Measurements from ENCODE around the gene RFX2.

Gene RFX2

GRCh38 chr19:6057651-6058517 lies 52.4 kb downstream of the RFX2 start:
- H3K4me3 ChIP-seq (ENCODE audit: low read length) = peak overlapping the region; percentile 26
- H3K27me3 ChIP-seq (replicated peaks; ENCODE audit: control insufficient read depth, insufficient read depth, low read length) = no peaks in the 10 kb centered on the region
- DNase-seq (ENCODE audit: low read depth) = no peak
- peaks cover 78% of the 10 kb centered on the region for H3K4me1 ChIP-seq (ENCODE audit: control insufficient read depth, insufficient read depth, low read length)
- no peaks in the 10 kb centered on the region for H3K36me3 ChIP-seq (ENCODE audit: control insufficient read depth, insufficient read depth, low read length, severe bottlenecking)
- H3K9me3 ChIP-seq (ENCODE audit: control insufficient read depth, low read length) = no peaks in the 10 kb centered on the region
- peak overlapping the region; percentile 77 for H3K9ac ChIP-seq (ENCODE audit: low read length)

- H3K4me3 ChIP-seq (ENCODE audit: low read length) = peak overlapping the region; percentile 65
- DNase-seq (ENCODE audit: low read depth) = peak; percentile 95
- no peaks in the 10 kb centered on the region for H3K9me3 ChIP-seq (ENCODE audit: control insufficient read depth, low read length)
- peaks cover 70% of the 10 kb centered on the region for H3K4me1 ChIP-seq (ENCODE audit: control insufficient read depth, insufficient read depth, low read length)
- H3K36me3 ChIP-seq (ENCODE audit: control insufficient read depth, insufficient read depth, low read length, severe bottlenecking) = no peaks in the 10 kb centered on the region
- H3K27me3 ChIP-seq (replicated peaks; ENCODE audit: control insufficient read depth, insufficient read depth, low read length) = no peaks in the 10 kb centered on the region
- peak overlapping the region; percentile 83 for H3K9ac ChIP-seq (ENCODE audit: low read length)
Measured at GRCh38 chr19:6056801-6057650, 53.3 kb downstream of the RFX2 start.

GRCh38 chr19:6056282-6056741 lies 54.0 kb downstream of the RFX2 start:
- Histone ChIP-seq H3K27me3 (replicated peaks; ENCODE audit: control insufficient read depth, insufficient read depth, low read length) (no peaks in the 10 kb centered on the region), H3K9me3 (ENCODE audit: control insufficient read depth, low read length) (no peaks in the 10 kb centered on the region), H3K9ac (ENCODE audit: low read length) (peak overlapping the region; percentile 83), H3K4me3 (ENCODE audit: low read length) (peak overlapping the region; percentile 65), H3K36me3 (ENCODE audit: control insufficient read depth, insufficient read depth, low read length, severe bottlenecking) (no peaks in the 10 kb centered on the region), H3K4me1 (ENCODE audit: control insufficient read depth, insufficient read depth, low read length) (peaks cover 63% of the 10 kb centered on the region)
- no peak for DNase-seq (ENCODE audit: low read depth)

- Histone ChIP-seq H3K9me3 (ENCODE audit: control insufficient read depth, low read length) (no peaks in the 10 kb centered on the region), H3K27me3 (replicated peaks; ENCODE audit: control insufficient read depth, insufficient read depth, low read length) (no peaks in the 10 kb centered on the region), H3K9ac (ENCODE audit: low read length) (peak overlapping the region; percentile 37), H3K4me3 (ENCODE audit: low read length) (no peak overlapping the region), H3K36me3 (ENCODE audit: control insufficient read depth, insufficient read depth, low read length, severe bottlenecking) (no peaks in the 10 kb centered on the region), H3K4me1 (ENCODE audit: control insufficient read depth, insufficient read depth, low read length) (peaks cover 53% of the 10 kb centered on the region)
- DNase-seq (ENCODE audit: low read depth) = no peak
Measured at GRCh38 chr19:6055013-6055795, 55.1 kb downstream of the RFX2 start.

- Histone ChIP-seq H3K9me3 (ENCODE audit: control insufficient read depth, low read length) (no peaks in the 10 kb centered on the region), H3K27me3 (replicated peaks; ENCODE audit: control insufficient read depth, insufficient read depth, low read length) (no peaks in the 10 kb centered on the region), H3K36me3 (ENCODE audit: control insufficient read depth, insufficient read depth, low read length, severe bottlenecking) (peaks cover 6% of the 10 kb centered on the region), H3K9ac (ENCODE audit: low read length) (peak overlapping the region; percentile 30), H3K4me1 (ENCODE audit: control insufficient read depth, insufficient read depth, low read length) (peaks cover 10% of the 10 kb centered on the region), H3K4me3 (ENCODE audit: low read length) (no peak overlapping the region)
- DNase-seq (ENCODE audit: low read depth) = peak; percentile 93
Measured at GRCh38 chr19:6048793-6049405, 61.4 kb downstream of the RFX2 start.

GRCh38 chr19:6048348-6048747 lies 62.0 kb downstream of the RFX2 start:
- Histone ChIP-seq H3K9ac (ENCODE audit: low read length) (peak overlapping the region; percentile 54), H3K36me3 (ENCODE audit: control insufficient read depth, insufficient read depth, low read length, severe bottlenecking) (peaks cover 12% of the 10 kb centered on the region)

GRCh38 chr19:6047741-6048251 lies 62.5 kb downstream of the RFX2 start:
- peaks cover 17% of the 10 kb centered on the region for H3K36me3 ChIP-seq (ENCODE audit: control insufficient read depth, insufficient read depth, low read length, severe bottlenecking)
- H3K27me3 ChIP-seq (replicated peaks; ENCODE audit: control insufficient read depth, insufficient read depth, low read length) = no peaks in the 10 kb centered on the region
- no peak overlapping the region for H3K4me3 ChIP-seq (ENCODE audit: low read length)
- DNase-seq (ENCODE audit: low read depth) = peak; percentile 69
- peaks cover 10% of the 10 kb centered on the region for H3K4me1 ChIP-seq (ENCODE audit: control insufficient read depth, insufficient read depth, low read length)
- no peaks in the 10 kb centered on the region for H3K9me3 ChIP-seq (ENCODE audit: control insufficient read depth, low read length)
- H3K9ac ChIP-seq (ENCODE audit: low read length) = no peak overlapping the region

More at GRCh38 chr19:6048348-6048747, 62.0 kb downstream of the RFX2 start:
- Histone ChIP-seq H3K9me3 (ENCODE audit: control insufficient read depth, low read length) (no peaks in the 10 kb centered on the region), H3K4me1 (ENCODE audit: control insufficient read depth, insufficient read depth, low read length) (peaks cover 10% of the 10 kb centered on the region), H3K4me3 (ENCODE audit: low read length) (no peak overlapping the region), H3K27me3 (replicated peaks; ENCODE audit: control insufficient read depth, insufficient read depth, low read length) (no peaks in the 10 kb centered on the region)
- DNase-seq (ENCODE audit: low read depth) = no peak

GRCh38 chr19:6047256-6047655 lies 63.0 kb downstream of the RFX2 start:
- H3K36me3 ChIP-seq (ENCODE audit: control insufficient read depth, insufficient read depth, low read length, severe bottlenecking) = peaks cover 21% of the 10 kb centered on the region
- no peak for DNase-seq (ENCODE audit: low read depth)
- H3K9ac ChIP-seq (ENCODE audit: low read length) = no peak overlapping the region
- H3K27me3 ChIP-seq (replicated peaks; ENCODE audit: control insufficient read depth, insufficient read depth, low read length) = no peaks in the 10 kb centered on the region
- H3K4me3 ChIP-seq (ENCODE audit: low read length) = no peak overlapping the region
- no peaks in the 10 kb centered on the region for H3K9me3 ChIP-seq (ENCODE audit: control insufficient read depth, low read length)
- H3K4me1 ChIP-seq (ENCODE audit: control insufficient read depth, insufficient read depth, low read length) = peaks cover 10% of the 10 kb centered on the region

GRCh38 chr19:6045108-6045507 lies 65.2 kb downstream of the RFX2 start:
- peaks cover 22% of the 10 kb centered on the region for H3K36me3 ChIP-seq (ENCODE audit: control insufficient read depth, insufficient read depth, low read length, severe bottlenecking)
- no peak overlapping the region for H3K9ac ChIP-seq (ENCODE audit: low read length)
- no peak for DNase-seq (ENCODE audit: low read depth)
- no peaks in the 10 kb centered on the region for H3K27me3 ChIP-seq (replicated peaks; ENCODE audit: control insufficient read depth, insufficient read depth, low read length)
- H3K9me3 ChIP-seq (ENCODE audit: control insufficient read depth, low read length) = no peaks in the 10 kb centered on the region
- no peak overlapping the region for H3K4me3 ChIP-seq (ENCODE audit: low read length)
- H3K4me1 ChIP-seq (ENCODE audit: control insufficient read depth, insufficient read depth, low read length) = peaks cover 10% of the 10 kb centered on the region

GRCh38 chr19:6044056-6044805 lies 66.1 kb downstream of the RFX2 start:
- Histone ChIP-seq H3K27me3 (replicated peaks; ENCODE audit: control insufficient read depth, insufficient read depth, low read length) (no peaks in the 10 kb centered on the region), H3K4me3 (ENCODE audit: low read length) (no peak overlapping the region), H3K36me3 (ENCODE audit: control insufficient read depth, insufficient read depth, low read length, severe bottlenecking) (peaks cover 31% of the 10 kb centered on the region), H3K4me1 (ENCODE audit: control insufficient read depth, insufficient read depth, low read length) (peaks cover 10% of the 10 kb centered on the region), H3K9me3 (ENCODE audit: control insufficient read depth, low read length) (no peaks in the 10 kb centered on the region), H3K9ac (ENCODE audit: low read length) (no peak overlapping the region)
- DNase-seq (ENCODE audit: low read depth) = no peak

All from adipocyte (in vitro differentiated cells).